ENCODE measurements around the gene KRCC1. TPM values are rescaled to one million over a fixed set of nuclear protein-coding genes. Genes with fewer than 3 reads are reported as not detected.

Gene KRCC1
- total RNA-seq (2014; rRNA removed; shearing (Covaris generic)) (10.3 and 10.5 TPM in 2 replicates), polyA plus RNA-seq (2016; fragmentation: Nextera tagmentation; extraction: Ambion mirVana) (12.5 and 12.8 TPM in 2 replicates)
- long read RNA-seq, transcript KRCC1-201 (4 exons, 1,753 nt), result major isoform, 9 of 16 reads
- long read RNA-seq, partial matches to known transcripts, result 1 of 16 reads
- long read RNA-seq, other reads (novel, unspliced or antisense), result 6 of 16 reads

DNA sequence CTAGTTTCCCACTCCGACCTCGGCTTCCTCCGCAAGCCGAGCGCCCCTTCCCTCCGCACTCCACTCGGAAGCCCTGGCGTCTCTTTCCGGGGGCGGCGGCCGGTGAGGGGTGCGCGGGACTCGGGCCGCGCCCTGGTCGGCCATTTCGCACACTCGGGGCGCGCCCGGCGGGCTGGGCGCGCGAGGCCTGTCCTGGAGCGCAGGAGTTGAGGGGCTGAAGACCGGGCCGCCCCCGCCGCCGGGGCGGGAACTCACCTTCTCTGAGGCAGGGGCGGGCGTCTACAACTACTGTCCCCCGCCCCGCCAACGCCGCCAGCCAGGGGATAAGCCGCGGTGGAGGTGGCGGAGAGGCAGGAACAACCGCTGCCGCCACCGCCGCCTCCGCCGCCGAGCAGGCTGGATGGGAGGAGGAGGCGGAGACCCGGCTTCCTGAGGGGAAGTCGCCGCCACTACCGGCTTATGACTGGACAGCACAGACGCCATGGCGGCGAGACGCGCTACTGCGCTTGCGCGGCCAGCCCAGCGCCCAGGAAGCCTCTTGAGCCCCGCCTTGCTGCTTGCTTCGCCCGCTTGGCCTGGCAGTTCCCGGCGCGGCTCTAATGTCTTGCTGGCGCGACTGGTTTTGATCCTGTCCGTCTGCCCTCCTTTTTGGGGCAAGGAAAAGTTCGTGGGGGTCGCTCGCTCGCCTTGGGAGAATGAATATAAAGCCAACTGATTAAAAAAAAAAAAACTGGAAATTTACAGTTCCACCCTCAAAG is at the start of gene KRCC1:
Gene KRCC1 (minus strand): TSS at position 413 of the 758 bp plus-strand sequence. CDS start 27,220 bp downstream, outside the sequence.
- ATAC-seq, result peak; percentile 91
- Histone ChIP-seq H4K20me1 (replicated peaks; ENCODE audit: insufficient read depth) (peaks cover 5% of the 10 kb centered on the region; the same call in 1 of the 2 replicates), H3F3A (replicated peaks; ENCODE audit: low read depth) (no peaks in the 10 kb centered on the region), H2AFZ (peak within 1 kb of the TSS; percentile 93), H3K4me3 (peak within 1 kb of the TSS; percentile 92), H3K4me2 (peak within 1 kb of the TSS; percentile 84), H3K79me2 (replicated peaks; ENCODE audit: insufficient read depth) (peaks cover 29% of the 10 kb centered on the region), H3K36me3 (ENCODE audit: insufficient read depth) (no peaks in the 10 kb centered on the region), H3K9me2 (ENCODE audit: insufficient read depth) (no peaks in the 10 kb centered on the region), H3K27me3 (ENCODE audit: insufficient read depth) (no peaks in the 10 kb centered on the region), H3K4me1 (ENCODE audit: insufficient read depth) (peaks cover 11% of the 10 kb centered on the region), H3K27ac (ENCODE audit: low read depth) (peak within 1 kb of the TSS; percentile 86)
- Mint-ChIP-seq H3K4me3 (peak within 1 kb of the TSS; percentile 97), H3K9me3 (peaks cover 2% of the 10 kb centered on the region; the same call in 1 of the 3 replicates), H3K4me1 (peaks cover 20% of the 10 kb centered on the region), H3K27me3 (ENCODE audit: insufficient read depth, low read depth, poor library complexity) (peaks cover 7% of the 10 kb centered on the region), H3K36me3 (ENCODE audit: low read depth) (peaks cover 3% of the 10 kb centered on the region; the same call in 1 of the 3 replicates), H3K27ac (peak within 1 kb of the TSS; percentile 95)
- peak; percentile 95 for DNase-seq (ENCODE audit: low spot score)
- no peak for TF ChIP-seq ZNF331 (CRISPR knock-in tag; IDR thresholded peaks at IDR 0.05; ENCODE audit: low read depth)
- TF ChIP-seq, protein P1, sequence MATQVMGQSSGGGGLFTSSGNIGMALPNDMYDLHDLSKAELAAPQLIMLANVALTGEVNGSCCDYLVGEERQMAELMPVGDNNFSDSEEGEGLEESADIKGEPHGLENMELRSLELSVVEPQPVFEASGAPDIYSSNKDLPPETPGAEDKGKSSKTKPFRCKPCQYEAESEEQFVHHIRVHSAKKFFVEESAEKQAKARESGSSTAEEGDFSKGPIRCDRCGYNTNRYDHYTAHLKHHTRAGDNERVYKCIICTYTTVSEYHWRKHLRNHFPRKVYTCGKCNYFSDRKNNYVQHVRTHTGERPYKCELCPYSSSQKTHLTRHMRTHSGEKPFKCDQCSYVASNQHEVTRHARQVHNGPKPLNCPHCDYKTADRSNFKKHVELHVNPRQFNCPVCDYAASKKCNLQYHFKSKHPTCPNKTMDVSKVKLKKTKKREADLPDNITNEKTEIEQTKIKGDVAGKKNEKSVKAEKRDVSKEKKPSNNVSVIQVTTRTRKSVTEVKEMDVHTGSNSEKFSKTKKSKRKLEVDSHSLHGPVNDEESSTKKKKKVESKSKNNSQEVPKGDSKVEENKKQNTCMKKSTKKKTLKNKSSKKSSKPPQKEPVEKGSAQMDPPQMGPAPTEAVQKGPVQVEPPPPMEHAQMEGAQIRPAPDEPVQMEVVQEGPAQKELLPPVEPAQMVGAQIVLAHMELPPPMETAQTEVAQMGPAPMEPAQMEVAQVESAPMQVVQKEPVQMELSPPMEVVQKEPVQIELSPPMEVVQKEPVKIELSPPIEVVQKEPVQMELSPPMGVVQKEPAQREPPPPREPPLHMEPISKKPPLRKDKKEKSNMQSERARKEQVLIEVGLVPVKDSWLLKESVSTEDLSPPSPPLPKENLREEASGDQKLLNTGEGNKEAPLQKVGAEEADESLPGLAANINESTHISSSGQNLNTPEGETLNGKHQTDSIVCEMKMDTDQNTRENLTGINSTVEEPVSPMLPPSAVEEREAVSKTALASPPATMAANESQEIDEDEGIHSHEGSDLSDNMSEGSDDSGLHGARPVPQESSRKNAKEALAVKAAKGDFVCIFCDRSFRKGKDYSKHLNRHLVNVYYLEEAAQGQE (IDR thresholded peaks at IDR 0.05; ENCODE audit: unreplicated experiment), result no peak
- TF ChIP-seq, protein P2, sequence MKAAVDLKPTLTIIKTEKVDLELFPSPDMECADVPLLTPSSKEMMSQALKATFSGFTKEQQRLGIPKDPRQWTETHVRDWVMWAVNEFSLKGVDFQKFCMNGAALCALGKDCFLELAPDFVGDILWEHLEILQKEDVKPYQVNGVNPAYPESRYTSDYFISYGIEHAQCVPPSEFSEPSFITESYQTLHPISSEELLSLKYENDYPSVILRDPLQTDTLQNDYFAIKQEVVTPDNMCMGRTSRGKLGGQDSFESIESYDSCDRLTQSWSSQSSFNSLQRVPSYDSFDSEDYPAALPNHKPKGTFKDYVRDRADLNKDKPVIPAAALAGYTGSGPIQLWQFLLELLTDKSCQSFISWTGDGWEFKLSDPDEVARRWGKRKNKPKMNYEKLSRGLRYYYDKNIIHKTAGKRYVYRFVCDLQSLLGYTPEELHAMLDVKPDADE (IDR thresholded peaks at IDR 0.05), result peak; percentile 43; the same call in 1 of the 2 replicates
- peak; percentile 91 for TF ChIP-seq POLR2AphosphoS5 (IDR thresholded peaks at IDR 0.05; ENCODE audit: low read depth)

DNA sequence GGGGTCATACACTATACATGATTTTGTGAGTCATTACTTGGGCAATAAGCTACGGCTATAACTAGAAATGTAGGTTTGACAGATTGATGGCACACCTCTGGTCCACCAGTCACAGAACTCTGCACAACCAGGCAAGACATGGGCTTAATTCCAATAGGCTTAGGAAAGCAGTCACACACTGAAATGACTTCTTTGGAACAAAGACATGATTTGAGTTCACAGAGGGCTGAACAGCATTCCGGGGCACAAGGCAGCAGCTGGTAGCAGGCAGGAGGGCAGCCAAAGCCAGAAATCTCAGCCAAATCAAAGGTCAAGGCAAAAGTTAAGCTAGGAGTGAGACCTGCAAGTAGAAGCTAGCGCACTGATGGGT is 44.9 kb upstream of the KRCC1 start:
- H3K36me3 Mint-ChIP-seq (ENCODE audit: low read depth), result no peaks in the 10 kb centered on the region
- H3K9me2 ChIP-seq (ENCODE audit: insufficient read depth), result peaks cover 4% of the 10 kb centered on the region; the same call in 1 of the 2 replicates
- H3K27ac Mint-ChIP-seq, result no peak overlapping the region
- peak overlapping the region; percentile 2 for H2AFZ ChIP-seq
- H3K9me3 Mint-ChIP-seq, result no peaks in the 10 kb centered on the region
- H3K4me1 Mint-ChIP-seq, result peaks cover 19% of the 10 kb centered on the region
- no peaks in the 10 kb centered on the region for H4K20me1 ChIP-seq (replicated peaks; ENCODE audit: insufficient read depth)
- no peaks in the 10 kb centered on the region for H3K27me3 ChIP-seq (ENCODE audit: insufficient read depth)
- 0 out of 2 replicates have a peak overlapping the region, but pooled peaks have one; percentile 18 for H3K4me2 ChIP-seq
- no peak overlapping the region for H3K4me3 ChIP-seq
- H3K36me3 ChIP-seq (ENCODE audit: insufficient read depth), result no peaks in the 10 kb centered on the region
- H3K27me3 Mint-ChIP-seq (ENCODE audit: insufficient read depth, low read depth, poor library complexity), result peaks cover 1% of the 10 kb centered on the region
- H3K4me1 ChIP-seq (ENCODE audit: insufficient read depth), result peaks cover 7% of the 10 kb centered on the region
- H3K27ac ChIP-seq (ENCODE audit: low read depth), result no peak overlapping the region
- H3K4me3 Mint-ChIP-seq, result no peak overlapping the region
- DNase-seq (ENCODE audit: low spot score) (no peak), ATAC-seq (no peak)
- H3K79me2 ChIP-seq (replicated peaks; ENCODE audit: insufficient read depth), result no peaks in the 10 kb centered on the region
- no peaks in the 10 kb centered on the region for H3F3A ChIP-seq (replicated peaks; ENCODE audit: low read depth)
- no peak for TF ChIP-seq EZH2 (IDR thresholded peaks at IDR 0.05; ENCODE audit: low read depth, unreplicated experiment)
- no peak for TF ChIP-seq NANOG (IDR thresholded peaks at IDR 0.05; ENCODE audit: borderline replicate concordance)
- TF ChIP-seq, protein P2 (IDR thresholded peaks at IDR 0.05), result no peak
- TF ChIP-seq, protein P3, sequence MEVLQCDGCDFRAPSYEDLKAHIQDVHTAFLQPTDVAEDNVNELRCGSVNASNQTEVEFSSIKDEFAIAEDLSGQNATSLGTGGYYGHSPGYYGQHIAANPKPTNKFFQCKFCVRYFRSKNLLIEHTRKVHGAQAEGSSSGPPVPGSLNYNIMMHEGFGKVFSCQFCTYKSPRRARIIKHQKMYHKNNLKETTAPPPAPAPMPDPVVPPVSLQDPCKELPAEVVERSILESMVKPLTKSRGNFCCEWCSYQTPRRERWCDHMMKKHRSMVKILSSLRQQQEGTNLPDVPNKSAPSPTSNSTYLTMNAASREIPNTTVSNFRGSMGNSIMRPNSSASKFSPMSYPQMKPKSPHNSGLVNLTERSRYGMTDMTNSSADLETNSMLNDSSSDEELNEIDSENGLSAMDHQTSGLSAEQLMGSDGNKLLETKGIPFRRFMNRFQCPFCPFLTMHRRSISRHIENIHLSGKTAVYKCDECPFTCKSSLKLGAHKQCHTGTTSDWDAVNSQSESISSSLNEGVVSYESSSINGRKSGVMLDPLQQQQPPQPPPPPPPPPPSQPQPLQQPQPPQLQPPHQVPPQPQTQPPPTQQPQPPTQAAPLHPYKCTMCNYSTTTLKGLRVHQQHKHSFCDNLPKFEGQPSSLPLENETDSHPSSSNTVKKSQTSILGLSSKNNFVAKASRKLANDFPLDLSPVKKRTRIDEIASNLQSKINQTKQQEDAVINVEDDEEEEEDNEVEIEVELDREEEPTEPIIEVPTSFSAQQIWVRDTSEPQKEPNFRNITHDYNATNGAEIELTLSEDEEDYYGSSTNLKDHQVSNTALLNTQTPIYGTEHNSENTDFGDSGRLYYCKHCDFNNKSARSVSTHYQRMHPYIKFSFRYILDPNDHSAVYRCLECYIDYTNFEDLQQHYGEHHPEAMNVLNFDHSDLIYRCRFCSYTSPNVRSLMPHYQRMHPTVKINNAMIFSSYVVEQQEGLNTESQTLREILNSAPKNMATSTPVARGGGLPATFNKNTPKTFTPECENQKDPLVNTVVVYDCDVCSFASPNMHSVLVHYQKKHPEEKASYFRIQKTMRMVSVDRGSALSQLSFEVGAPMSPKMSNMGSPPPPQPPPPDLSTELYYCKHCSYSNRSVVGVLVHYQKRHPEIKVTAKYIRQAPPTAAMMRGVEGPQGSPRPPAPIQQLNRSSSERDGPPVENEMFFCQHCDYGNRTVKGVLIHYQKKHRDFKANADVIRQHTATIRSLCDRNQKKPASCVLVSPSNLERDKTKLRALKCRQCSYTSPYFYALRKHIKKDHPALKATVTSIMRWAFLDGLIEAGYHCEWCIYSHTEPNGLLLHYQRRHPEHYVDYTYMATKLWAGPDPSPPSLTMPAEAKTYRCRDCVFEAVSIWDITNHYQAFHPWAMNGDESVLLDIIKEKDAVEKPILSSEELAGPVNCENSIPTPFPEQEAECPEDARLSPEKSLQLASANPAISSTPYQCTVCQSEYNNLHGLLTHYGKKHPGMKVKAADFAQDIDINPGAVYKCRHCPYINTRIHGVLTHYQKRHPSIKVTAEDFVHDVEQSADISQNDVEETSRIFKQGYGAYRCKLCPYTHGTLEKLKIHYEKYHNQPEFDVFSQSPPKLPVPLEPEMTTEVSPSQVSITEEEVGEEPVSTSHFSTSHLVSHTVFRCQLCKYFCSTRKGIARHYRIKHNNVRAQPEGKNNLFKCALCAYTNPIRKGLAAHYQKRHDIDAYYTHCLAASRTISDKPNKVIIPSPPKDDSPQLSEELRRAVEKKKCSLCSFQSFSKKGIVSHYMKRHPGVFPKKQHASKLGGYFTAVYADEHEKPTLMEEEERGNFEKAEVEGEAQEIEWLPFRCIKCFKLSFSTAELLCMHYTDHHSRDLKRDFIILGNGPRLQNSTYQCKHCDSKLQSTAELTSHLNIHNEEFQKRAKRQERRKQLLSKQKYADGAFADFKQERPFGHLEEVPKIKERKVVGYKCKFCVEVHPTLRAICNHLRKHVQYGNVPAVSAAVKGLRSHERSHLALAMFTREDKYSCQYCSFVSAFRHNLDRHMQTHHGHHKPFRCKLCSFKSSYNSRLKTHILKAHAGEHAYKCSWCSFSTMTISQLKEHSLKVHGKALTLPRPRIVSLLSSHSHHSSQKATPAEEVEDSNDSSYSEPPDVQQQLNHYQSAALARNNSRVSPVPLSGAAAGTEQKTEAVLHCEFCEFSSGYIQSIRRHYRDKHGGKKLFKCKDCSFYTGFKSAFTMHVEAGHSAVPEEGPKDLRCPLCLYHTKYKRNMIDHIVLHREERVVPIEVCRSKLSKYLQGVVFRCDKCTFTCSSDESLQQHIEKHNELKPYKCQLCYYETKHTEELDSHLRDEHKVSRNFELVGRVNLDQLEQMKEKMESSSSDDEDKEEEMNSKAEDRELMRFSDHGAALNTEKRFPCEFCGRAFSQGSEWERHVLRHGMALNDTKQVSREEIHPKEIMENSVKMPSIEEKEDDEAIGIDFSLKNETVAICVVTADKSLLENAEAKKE (CRISPR knock-in tag; IDR thresholded peaks at IDR 0.05), result no peak

Data from GM23338 (cell line).